ENCODE data around the gene MICAL3. TPM values are rescaled to one million over a fixed set of nuclear protein-coding genes. Genes with fewer than 3 reads are reported as not detected.

The MICAL3 gene
- total and polyA plus RNA-seq, 4 donors = 59.9 to 113 (median 75.9) TPM

DNA sequence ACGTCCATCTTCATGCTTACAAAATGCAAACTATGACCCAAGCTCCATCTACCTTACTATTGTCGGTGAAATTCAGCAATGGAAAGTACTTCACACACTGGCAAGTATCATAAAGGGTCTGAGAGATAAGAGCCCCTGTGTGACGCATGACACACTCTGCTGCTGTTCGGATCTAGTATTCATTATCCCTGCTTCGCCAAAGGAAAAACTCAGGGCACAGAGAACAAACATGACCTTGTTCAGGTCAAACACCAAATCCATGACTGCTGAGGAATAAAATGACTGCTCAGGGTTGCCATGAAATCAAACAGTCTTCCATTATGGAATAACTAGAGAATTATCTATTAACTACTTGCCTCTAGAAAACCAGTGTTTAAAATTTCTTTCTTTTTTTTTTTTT is 73.0 kb downstream of the MICAL3 start:
- no peak overlapping the region for H3K4me3 ChIP-seq (ENCODE audit: low read depth, low read length)
- no peak overlapping the region for H3K27ac ChIP-seq (ENCODE audit: low read depth, low read length)
- peaks cover 51% of the 10 kb centered on the region for H3K4me1 ChIP-seq (ENCODE audit: control insufficient read depth, insufficient read depth, low read length)
- H3K36me3 ChIP-seq (ENCODE audit: control insufficient read depth, insufficient read depth, low read length) = peaks cover 8% of the 10 kb centered on the region
- no peaks in the 10 kb centered on the region for H3K27me3 ChIP-seq (ENCODE audit: control insufficient read depth, insufficient read depth, low read length)
- WGBS (ENCODE audit: insufficient coverage) = 47% methylated on average over 5 of the region's 5 CpGs
- peak in 1 of 6 donors; percentile 29 for DNase-seq (ENCODE audit: low read depth in 4 of 6, low spot score in 6 of 6)
- no peaks in the 10 kb centered on the region for H3K9me3 ChIP-seq (ENCODE audit: control insufficient read depth, insufficient read depth, low read length)

- Histone ChIP-seq H3K9me3 (ENCODE audit: control insufficient read depth, insufficient read depth, low read length) (no peaks in the 10 kb centered on the region), H3K27me3 (ENCODE audit: control insufficient read depth, insufficient read depth, low read length) (no peaks in the 10 kb centered on the region), H3K4me3 (ENCODE audit: low read depth, low read length) (no peak overlapping the region), H3K4me1 (ENCODE audit: control insufficient read depth, insufficient read depth, low read length) (peaks cover 51% of the 10 kb centered on the region), H3K36me3 (ENCODE audit: control insufficient read depth, insufficient read depth, low read length) (peaks cover 8% of the 10 kb centered on the region), H3K27ac (ENCODE audit: low read depth, low read length) (no peak overlapping the region)
- no peak for DNase-seq (ENCODE audit: low read depth in 4 of 6, low spot score in 6 of 6)
- WGBS (ENCODE audit: insufficient coverage) = 73% methylated on average over 9 of the region's 10 CpGs
Observed at GRCh38 chr22:17950651-17951214, 73.6 kb downstream of the MICAL3 start.

DNA sequence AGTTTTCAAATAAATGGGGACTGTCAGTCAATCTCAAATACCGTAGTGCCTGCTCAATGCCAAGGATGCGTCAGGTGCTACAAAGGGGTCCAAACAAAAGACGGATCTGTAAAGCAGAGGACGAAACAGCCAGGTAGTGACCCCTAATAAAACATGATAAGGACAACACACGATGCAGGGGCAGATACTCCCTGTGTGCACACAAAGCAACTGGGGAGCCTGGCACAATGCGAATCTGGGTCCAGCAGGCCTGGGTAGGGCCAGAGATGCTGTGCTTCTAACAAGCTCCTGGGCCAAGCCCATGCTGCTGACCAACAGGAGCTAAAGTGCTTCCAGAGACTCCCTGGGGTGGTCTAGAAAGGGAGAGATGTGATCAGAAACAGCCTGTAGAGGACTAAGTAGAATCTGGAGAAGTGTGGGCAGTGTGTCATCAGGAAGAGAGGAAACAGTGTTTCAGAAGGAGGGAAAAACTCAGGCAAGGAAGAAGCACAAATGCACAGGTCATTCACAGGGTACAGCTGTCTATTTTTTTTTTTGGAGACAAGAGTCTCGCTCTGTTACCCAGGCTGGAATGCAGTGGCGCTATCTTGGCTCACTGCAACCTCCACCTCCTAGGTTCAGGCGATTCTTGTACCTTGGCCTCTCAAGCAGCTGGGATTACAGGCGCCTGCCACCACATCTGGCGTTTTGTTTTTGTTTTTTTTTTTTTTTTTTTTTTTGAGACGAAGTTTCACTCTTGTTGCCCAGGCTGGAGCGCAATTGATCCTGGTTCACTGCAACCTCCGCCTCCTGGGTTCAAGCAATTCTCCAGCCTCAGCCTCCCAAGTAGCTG is 74.5 kb downstream of the MICAL3 start:
- H3K4me1 ChIP-seq (ENCODE audit: control insufficient read depth, insufficient read depth, low read length) = peaks cover 60% of the 10 kb centered on the region
- no peak overlapping the region for H3K27ac ChIP-seq (ENCODE audit: low read depth, low read length)
- peaks cover 8% of the 10 kb centered on the region for H3K36me3 ChIP-seq (ENCODE audit: control insufficient read depth, insufficient read depth, low read length)
- WGBS (ENCODE audit: insufficient coverage) = 92% methylated on average over 10 of the region's 14 CpGs
- no peak overlapping the region for H3K4me3 ChIP-seq (ENCODE audit: low read depth, low read length)
- no peaks in the 10 kb centered on the region for H3K27me3 ChIP-seq (ENCODE audit: control insufficient read depth, insufficient read depth, low read length)
- no peaks in the 10 kb centered on the region for H3K9me3 ChIP-seq (ENCODE audit: control insufficient read depth, insufficient read depth, low read length)
- DNase-seq (ENCODE audit: low read depth in 4 of 6, low spot score in 6 of 6) = no peak

DNA sequence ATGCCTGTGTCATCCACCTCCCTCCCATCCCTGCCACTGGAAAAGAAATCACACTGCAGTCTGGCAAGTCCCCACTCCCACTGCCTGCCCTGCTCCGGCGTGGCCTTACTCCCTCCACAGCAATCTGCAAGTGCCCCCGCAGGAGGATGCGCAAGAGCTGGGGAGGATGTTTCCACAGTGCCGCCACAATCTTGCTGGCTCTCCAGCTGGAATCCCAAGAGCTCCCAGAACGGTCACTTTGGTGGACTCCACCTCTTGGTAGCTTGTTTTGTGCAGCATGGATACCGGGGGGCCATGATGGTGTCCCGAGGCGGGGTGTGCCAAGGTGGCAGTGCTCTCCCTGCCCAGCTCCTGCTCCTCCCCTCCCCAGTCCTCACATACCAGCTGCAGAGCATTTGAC is 76.3 kb downstream of the MICAL3 start:
- 92% methylated on average over 6 of the region's 9 CpGs for WGBS (ENCODE audit: insufficient coverage)
- Histone ChIP-seq H3K27me3 (ENCODE audit: control insufficient read depth, insufficient read depth, low read length) (no peaks in the 10 kb centered on the region), H3K9me3 (ENCODE audit: control insufficient read depth, insufficient read depth, low read length) (no peaks in the 10 kb centered on the region), H3K4me1 (ENCODE audit: control insufficient read depth, insufficient read depth, low read length) (peaks cover 78% of the 10 kb centered on the region), H3K27ac (ENCODE audit: low read depth, low read length) (no peak overlapping the region), H3K36me3 (ENCODE audit: control insufficient read depth, insufficient read depth, low read length) (peaks cover 8% of the 10 kb centered on the region), H3K4me3 (ENCODE audit: low read depth, low read length) (no peak overlapping the region)
- no peak for DNase-seq (ENCODE audit: low read depth in 4 of 6, low spot score in 6 of 6)

DNA sequence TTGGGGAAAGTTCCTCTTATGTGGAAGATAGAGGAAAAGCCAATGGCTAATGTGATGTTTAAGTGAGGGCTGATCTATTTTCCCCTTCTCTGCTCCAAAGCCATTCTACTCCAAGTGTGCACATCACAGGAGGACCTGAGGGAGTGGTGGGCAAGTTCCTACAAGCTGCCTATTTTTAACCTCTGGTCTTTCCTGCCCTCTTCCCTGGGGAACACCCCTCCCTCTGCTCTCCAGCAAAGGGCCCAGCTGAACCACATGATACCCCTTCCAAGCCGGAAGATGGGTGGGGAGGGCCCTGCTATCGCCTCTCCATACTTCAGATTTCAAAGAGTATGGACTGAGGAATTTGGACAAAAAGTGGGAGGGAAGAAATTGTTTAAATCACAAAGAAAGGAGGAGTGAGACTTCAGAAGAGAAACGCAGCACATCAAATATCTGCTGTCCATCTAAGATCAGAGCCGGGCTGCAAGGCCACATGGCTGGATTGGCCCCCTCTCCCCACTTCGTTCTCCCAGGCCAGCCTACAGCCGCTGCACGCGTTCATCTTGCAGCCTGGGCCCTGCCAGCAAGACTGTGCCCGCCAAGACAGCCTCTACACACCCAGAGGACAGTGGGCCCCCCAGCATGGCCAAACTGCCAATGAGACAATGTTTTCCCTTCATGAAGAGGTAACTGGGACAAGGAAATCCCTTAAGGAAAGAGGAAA is 77.5 kb downstream of the MICAL3 start:
- Histone ChIP-seq H3K27ac (ENCODE audit: low read depth, low read length) (no peak overlapping the region), H3K4me3 (ENCODE audit: low read depth, low read length) (no peak overlapping the region), H3K27me3 (ENCODE audit: control insufficient read depth, insufficient read depth, low read length) (no peaks in the 10 kb centered on the region), H3K36me3 (ENCODE audit: control insufficient read depth, insufficient read depth, low read length) (peaks cover 4% of the 10 kb centered on the region), H3K9me3 (ENCODE audit: control insufficient read depth, insufficient read depth, low read length) (no peaks in the 10 kb centered on the region), H3K4me1 (ENCODE audit: control insufficient read depth, insufficient read depth, low read length) (peaks cover 80% of the 10 kb centered on the region)
- no peak for DNase-seq (ENCODE audit: low read depth in 4 of 6, low spot score in 6 of 6)
- 58% methylated on average over 3 of the region's 9 CpGs for WGBS (ENCODE audit: insufficient coverage)

GRCh38 chr22:17945888-17946648 is 78.3 kb downstream of the MICAL3 start:
- H3K4me3 ChIP-seq (ENCODE audit: low read depth, low read length) = no peak overlapping the region

DNA sequence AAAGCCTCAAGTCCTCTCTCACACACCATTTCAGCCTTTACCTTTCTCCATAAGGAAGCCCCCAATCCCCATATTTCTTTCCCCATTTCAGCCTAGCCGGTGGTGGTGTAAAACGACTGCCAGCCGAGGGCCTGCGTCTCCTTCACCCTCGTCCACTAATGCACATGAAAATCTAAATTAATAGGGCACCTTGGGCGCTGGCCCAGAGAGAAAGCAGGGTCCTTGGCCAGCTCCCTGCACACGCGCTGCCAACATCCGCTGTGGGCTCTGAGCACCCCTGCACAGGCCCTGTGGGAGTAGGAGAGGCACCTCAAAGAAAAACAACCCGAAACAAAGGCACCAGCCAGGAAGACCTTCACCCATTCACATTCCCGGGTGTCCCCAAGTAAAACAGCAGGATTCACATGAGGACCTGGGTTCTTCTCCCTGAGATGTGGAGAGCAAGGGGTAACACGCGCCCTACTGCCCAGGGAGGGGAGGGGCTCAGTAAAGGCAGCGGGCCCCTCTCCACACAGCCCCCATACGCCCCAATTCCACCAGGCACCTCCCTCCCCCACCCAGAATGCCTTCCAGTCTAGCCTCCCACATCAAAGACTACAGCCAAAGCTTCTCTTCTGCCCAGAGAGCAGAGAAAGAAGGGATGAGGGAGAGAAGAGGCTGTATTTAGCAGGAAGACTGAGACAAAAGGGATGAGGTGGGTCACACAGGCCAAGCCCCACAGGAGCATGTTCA is 79.0 kb downstream of the MICAL3 start:
- peaks cover 69% of the 10 kb centered on the region for H3K4me1 ChIP-seq (ENCODE audit: control insufficient read depth, insufficient read depth, low read length)
- H3K27ac ChIP-seq (ENCODE audit: low read depth, low read length) = peak overlapping the region; percentile 77

More at GRCh38 chr22:17945888-17946648, 78.3 kb downstream of the MICAL3 start:
- Histone ChIP-seq H3K36me3 (ENCODE audit: control insufficient read depth, insufficient read depth, low read length) (peaks cover 4% of the 10 kb centered on the region), H3K4me1 (ENCODE audit: control insufficient read depth, insufficient read depth, low read length) (peaks cover 76% of the 10 kb centered on the region), H3K27ac (ENCODE audit: low read depth, low read length) (no peak overlapping the region), H3K9me3 (ENCODE audit: control insufficient read depth, insufficient read depth, low read length) (no peaks in the 10 kb centered on the region), H3K27me3 (ENCODE audit: control insufficient read depth, insufficient read depth, low read length) (no peaks in the 10 kb centered on the region)
- peak in 1 of 6 donors; percentile 74 for DNase-seq (ENCODE audit: low read depth in 4 of 6, low spot score in 6 of 6)
- 36% methylated on average over 9 of the region's 16 CpGs for WGBS (ENCODE audit: insufficient coverage)

DNA sequence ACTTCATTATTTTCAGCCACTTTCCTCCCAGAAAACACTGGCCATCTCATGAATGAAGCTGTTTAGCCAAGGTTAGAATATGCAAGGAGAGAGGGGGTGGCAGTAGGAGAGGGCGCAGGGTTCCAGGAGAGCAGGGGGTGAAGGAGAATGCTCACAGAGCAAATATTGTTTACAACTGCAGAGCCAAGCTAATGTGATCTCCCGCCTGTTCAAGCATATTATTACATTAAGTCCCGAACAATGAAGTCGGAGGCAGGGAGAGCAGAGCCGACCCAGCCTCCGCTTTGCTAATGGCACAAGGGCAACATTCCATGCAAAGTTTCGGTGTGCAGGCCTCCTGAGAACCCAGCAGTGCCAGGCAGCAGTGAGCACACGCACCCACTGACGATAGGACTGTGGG is 80.1 kb downstream of the MICAL3 start:
- 22% methylated on average over 8 of the region's 9 CpGs for WGBS (ENCODE audit: insufficient coverage)
- Histone ChIP-seq H3K4me3 (ENCODE audit: low read depth, low read length) (no peak overlapping the region), H3K36me3 (ENCODE audit: control insufficient read depth, insufficient read depth, low read length) (peaks cover 4% of the 10 kb centered on the region), H3K4me1 (ENCODE audit: control insufficient read depth, insufficient read depth, low read length) (peaks cover 67% of the 10 kb centered on the region), H3K9me3 (ENCODE audit: control insufficient read depth, insufficient read depth, low read length) (no peaks in the 10 kb centered on the region), H3K27me3 (ENCODE audit: control insufficient read depth, insufficient read depth, low read length) (no peaks in the 10 kb centered on the region), H3K27ac (ENCODE audit: low read depth, low read length) (peak overlapping the region; percentile 77)
- peak in 2 of 6 donors; percentile 54 to 75 for DNase-seq (ENCODE audit: low read depth in 4 of 6, low spot score in 6 of 6)

More for the DNA sequence above, 79.0 kb downstream of the MICAL3 start:
- peak in 2 of 6 donors; percentile 38 to 43 for DNase-seq (ENCODE audit: low read depth in 4 of 6, low spot score in 6 of 6)
- peaks cover 4% of the 10 kb centered on the region for H3K36me3 ChIP-seq (ENCODE audit: control insufficient read depth, insufficient read depth, low read length)
- H3K9me3 ChIP-seq (ENCODE audit: control insufficient read depth, insufficient read depth, low read length) = no peaks in the 10 kb centered on the region
- H3K27me3 ChIP-seq (ENCODE audit: control insufficient read depth, insufficient read depth, low read length) = no peaks in the 10 kb centered on the region
- WGBS (ENCODE audit: insufficient coverage) = 33% methylated on average over 6 of the region's 15 CpGs
- H3K4me3 ChIP-seq (ENCODE audit: low read depth, low read length) = no peak overlapping the region

All from spinal cord (tissue), 10 donors.